HG02870 (cell line): Measurements from ENCODE around the gene GFM2.
"Not testable (repeated sequence)": the region's sequence is repeated elsewhere in the genome, so short reads cannot be mapped to it uniquely, and the experiment has no call there.

Source experiments
- ATAC-seq: cut with Tn5 transposase; IDR thresholded peaks from one replicate; pipeline ENCODE4 v1.9.1; 2021; ENCODE audit warnings: mild to moderate bottlenecking, moderate library complexity; ENCODE audit not compliant: unreplicated experiment

GFM2 gene

GRCh38 chr5:74717596-74717995 lies 49.3 kb downstream of the GFM2 start:
- no peak for ATAC-seq

- ATAC-seq, result no peak
Measured at GRCh38 chr5:74693191-74693590, 73.7 kb downstream of the GFM2 start.

- no peak for ATAC-seq
Measured at GRCh38 chr5:74686962-74687751, 79.8 kb downstream of the GFM2 start.

- peak; percentile 43 for ATAC-seq
Measured at GRCh38 chr5:74685979-74686631, 80.8 kb downstream of the GFM2 start.

GRCh38 chr5:74684900-74685851 lies 81.7 kb downstream of the GFM2 start, which contains the start of gene HEXB:
Gene HEXB (plus strand): TSS chr5:74685233. CDS start chr5:74685261, 28 bp downstream.
- ATAC-seq, result peak; percentile 71

GRCh38 chr5:74679966-74680365 lies 87.0 kb downstream of the GFM2 start:
- no peak for ATAC-seq

- ATAC-seq, result not testable (repeated sequence)
Measured at GRCh38 chr5:74679300-74679699, 87.6 kb downstream of the GFM2 start.

- not testable (repeated sequence) for ATAC-seq
Measured at GRCh38 chr5:74678123-74678522, 88.8 kb downstream of the GFM2 start.

- ATAC-seq, result not testable (repeated sequence)
Measured at GRCh38 chr5:74676466-74676865, 90.5 kb downstream of the GFM2 start.

GRCh38 chr5:74673011-74673790 lies 93.7 kb downstream of the GFM2 start:
- ATAC-seq, result no peak

- no peak for ATAC-seq
Measured at GRCh38 chr5:74672215-74672877, 94.6 kb downstream of the GFM2 start.
